Peyer's patch (tissue), 4 donors: Measurements from ENCODE around the gene BLTP3B.

Experiments used
- CTCF ChIP-seq, 6 experiments: fragments of 450-650 bp in 4 of 6; fragments of 200-600 bp in 2 of 6; sonication (generic) in 1 of 6; IDR thresholded peaks; one replicate each; pipeline ENCODE4 v1.5.1; 2017 to 2019; ENCODE audit warnings: antibody characterized with exemption in 6 of 6, mild to moderate bottlenecking in 3 of 6, moderate library complexity in 1 of 6
- POLR2A ChIP-seq, 2 donors: fragments of 450-650 bp; IDR thresholded peaks; one replicate each; pipeline ENCODE4 v1.5.1; 2017; ENCODE audit warnings: antibody characterized with exemption in 2 of 2, mild to moderate bottlenecking in 2 of 2, moderate library complexity in 2 of 2

- TF ChIP-seq CTCF (IDR thresholded peaks at IDR 0.05) (no peak), POLR2A (IDR thresholded peaks at IDR 0.05) (no peak)
Measured at GRCh38 chr12:100165356-100165755, 22.7 kb upstream of the BLTP3B start.
